ENCODE measurements around the gene CLEC17A. TPM values are rescaled to one million over a fixed set of nuclear protein-coding genes. Genes with fewer than 3 reads are reported as not detected.

Gene CLEC17A
- total RNA-seq, 4 donors from 2014 or later, result 1.3 to 12.4 TPM; not detected in 2

DNA sequence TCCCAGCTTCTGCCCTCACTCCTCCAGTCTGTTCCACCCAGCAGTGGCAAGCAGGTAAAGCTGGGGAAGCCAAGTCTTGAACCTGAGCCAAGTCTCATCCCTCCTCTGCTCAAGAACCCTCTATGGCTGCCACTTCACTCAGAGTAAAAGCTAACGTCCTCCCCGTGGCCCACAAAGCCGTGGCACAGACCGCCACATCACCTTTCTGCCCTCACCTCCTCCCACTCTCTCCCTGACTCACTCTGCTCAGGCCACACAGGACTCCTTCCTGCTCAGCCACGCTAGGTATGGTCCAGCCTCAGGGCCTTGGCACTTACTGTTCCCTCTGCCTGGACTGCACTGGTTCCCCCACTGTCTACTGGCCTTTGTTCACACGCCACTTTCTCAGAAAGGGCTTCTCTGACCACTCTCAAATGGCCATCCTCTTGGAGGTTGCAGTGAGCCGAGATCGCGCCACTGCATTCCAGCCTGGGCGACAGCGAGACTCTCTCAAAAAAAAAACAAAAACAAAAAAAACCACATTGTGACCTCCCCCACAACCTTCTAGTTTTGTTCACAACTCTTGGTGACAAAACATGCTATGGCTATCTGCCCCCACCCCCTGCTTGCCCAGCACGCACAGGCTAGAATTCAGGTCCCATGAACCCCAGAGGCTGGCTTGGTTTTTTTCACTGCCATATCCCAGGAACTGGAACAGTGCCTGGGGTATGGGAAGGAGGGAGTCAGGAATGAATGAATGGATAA lies 26.8 kb upstream of the CLEC17A start:
- TF ChIP-seq POLR2A (IDR thresholded peaks at IDR 0.05), result no peak
- TF ChIP-seq, protein P1, sequence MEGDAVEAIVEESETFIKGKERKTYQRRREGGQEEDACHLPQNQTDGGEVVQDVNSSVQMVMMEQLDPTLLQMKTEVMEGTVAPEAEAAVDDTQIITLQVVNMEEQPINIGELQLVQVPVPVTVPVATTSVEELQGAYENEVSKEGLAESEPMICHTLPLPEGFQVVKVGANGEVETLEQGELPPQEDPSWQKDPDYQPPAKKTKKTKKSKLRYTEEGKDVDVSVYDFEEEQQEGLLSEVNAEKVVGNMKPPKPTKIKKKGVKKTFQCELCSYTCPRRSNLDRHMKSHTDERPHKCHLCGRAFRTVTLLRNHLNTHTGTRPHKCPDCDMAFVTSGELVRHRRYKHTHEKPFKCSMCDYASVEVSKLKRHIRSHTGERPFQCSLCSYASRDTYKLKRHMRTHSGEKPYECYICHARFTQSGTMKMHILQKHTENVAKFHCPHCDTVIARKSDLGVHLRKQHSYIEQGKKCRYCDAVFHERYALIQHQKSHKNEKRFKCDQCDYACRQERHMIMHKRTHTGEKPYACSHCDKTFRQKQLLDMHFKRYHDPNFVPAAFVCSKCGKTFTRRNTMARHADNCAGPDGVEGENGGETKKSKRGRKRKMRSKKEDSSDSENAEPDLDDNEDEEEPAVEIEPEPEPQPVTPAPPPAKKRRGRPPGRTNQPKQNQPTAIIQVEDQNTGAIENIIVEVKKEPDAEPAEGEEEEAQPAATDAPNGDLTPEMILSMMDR (IDR thresholded peaks at IDR 0.05), result no peak
- Histone ChIP-seq H3K4me3 (peak overlapping the region in 2 of 4 donors; percentile 12 to 37), H3K27ac (peak overlapping the region in 1 of 4 donors; percentile 27), H3K36me3 (no peaks in the 10 kb centered on the region), H3K9me3 (no peaks in the 10 kb centered on the region), H3K4me1 (peaks cover 8 to 34% (median 14%) of the 10 kb centered on the region in 4 donors), H3K27me3 (no peaks in the 10 kb centered on the region)
- no peak for DNase-seq

DNA sequence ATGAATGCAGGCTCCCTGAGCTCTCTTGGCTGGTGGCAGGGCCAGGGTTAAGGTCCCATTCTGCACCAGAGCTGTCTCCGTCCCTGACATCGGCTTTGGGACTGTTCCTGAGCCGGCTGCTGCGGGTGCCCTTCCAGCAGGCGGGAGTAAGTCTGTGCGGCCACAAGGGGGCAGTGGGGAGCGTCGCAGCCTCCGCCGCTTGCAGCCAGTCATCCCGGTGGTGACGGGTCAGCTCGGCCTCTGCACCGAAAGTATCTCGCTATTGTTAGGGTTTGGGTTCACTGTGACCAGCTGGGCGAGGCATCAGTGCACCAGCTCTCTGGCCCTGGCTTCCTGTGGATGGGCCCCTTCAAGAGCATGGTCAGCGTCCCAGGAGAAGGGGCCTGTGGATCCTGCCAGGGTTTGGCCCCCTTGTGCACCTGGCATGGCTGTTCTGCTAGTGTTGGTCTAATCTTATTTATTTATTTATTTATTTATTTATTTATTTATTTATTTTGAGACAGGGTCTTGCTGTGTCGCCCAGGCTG lies 26.2 kb upstream of the CLEC17A start:
- Histone ChIP-seq H3K27ac (peak overlapping the region in 1 of 4 donors; percentile 27), H3K9me3 (no peaks in the 10 kb centered on the region), H3K4me1 (peaks cover 6 to 28% (median 10%) of the 10 kb centered on the region in 4 donors), H3K36me3 (no peaks in the 10 kb centered on the region), H3K27me3 (no peaks in the 10 kb centered on the region), H3K4me3 (peak overlapping the region in 2 of 4 donors; percentile 12 to 37)
- peak; percentile 51 to 87 (median 86) for DNase-seq
- TF ChIP-seq POLR2A (IDR thresholded peaks at IDR 0.05), result no peak
- TF ChIP-seq, protein P1 (IDR thresholded peaks at IDR 0.05), result peak; percentile 67 to 97 (median 89)

DNA sequence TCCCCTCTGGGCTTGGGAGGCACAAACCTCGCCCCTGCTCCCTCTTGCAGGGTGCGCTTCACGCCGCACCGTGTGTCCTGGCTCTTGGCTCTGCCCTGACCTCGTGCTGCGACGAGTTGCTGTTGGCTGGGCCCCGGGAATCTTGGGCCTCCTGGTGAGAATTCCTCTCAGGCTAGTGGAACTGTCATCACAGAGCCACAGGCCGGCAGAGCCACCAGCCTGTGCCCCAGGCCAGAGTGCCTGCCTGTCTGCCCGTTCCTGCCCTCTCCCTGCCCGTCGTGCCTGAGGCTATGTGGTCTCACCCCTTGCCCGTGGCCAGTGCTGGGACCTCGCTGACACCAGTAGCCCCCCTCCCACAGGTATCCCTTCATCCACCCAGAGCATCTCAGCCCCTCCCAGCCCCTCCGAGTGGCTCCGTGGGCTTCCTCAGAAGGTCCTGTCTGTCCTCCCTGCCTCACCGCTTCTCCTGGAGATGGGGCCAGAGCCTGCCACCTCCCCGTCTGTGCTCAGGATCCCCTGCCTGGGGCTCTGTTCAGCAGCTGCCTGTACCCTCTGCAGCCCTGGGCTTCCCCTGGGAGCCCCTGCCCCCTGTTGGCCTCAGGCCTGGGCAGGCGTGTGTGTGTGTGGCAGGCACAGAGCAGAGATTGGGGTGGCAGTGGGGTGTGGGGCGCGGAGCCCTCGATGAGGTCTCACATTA lies 24.4 kb upstream of the CLEC17A start:
- TF ChIP-seq, protein P1 (IDR thresholded peaks at IDR 0.05), result no peak
- TF ChIP-seq POLR2A (IDR thresholded peaks at IDR 0.05), result no peak
- Histone ChIP-seq H3K4me1 (peaks cover 0 to 25% (median 10%) of the 10 kb centered on the region in 4 donors), H3K9me3 (no peaks in the 10 kb centered on the region), H3K27ac (no peak overlapping the region), H3K4me3 (no peak overlapping the region), H3K36me3 (peaks cover 0 to 13% (median 0%) of the 10 kb centered on the region in 3 donors), H3K27me3 (no peaks in the 10 kb centered on the region)
- no peak for DNase-seq

DNA sequence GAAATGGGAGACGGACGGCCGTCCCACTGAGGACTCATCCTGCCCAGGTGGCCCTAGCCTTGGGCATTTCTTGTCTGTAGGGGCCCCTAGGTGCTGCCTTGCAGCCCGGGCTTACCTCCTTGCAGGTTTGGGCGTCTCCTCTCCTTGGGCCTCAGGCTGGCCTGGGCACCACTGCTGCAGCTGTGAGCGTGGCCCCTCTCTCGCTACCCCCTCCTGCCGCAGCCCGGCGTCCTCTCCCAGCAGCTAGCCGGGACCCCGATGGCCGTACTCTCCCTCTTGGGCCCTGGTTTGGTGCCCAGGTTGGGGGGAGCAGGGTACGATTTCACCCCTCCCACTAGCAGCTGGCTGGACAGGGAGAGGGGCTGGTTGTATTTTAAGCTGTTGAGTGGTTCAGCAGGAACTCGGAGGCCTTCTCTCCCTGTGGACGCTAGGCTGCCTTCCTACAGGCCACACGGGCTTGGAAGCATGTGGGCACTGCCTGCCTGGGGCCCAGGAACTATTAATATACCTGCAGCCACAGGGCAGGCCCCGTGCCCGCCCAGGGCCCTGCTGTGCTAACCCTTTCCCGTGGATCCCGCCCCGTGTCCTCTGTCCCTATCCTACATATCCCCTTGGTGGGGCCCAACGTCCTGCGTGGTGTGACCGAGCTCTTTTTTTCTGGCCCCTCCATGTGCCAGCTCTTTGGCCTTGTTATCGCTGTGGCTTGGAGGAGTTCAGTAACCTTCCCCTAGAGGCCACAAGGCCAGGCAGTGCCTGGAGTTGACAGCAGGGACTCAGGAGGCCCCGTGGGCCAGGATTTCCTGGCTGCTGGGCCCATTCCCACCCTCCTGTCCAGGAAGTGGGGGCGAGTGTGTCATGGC lies 22.7 kb upstream of the CLEC17A start:
- peaks cover 0 to 13% (median 10%) of the 10 kb centered on the region in 4 donors for H3K4me1 ChIP-seq
- peaks cover 0 to 26% (median 0%) of the 10 kb centered on the region in 3 donors for H3K36me3 ChIP-seq
- H3K4me3 ChIP-seq, result no peak overlapping the region
- no peaks in the 10 kb centered on the region for H3K9me3 ChIP-seq
- no peak for DNase-seq
- H3K27ac ChIP-seq, result no peak overlapping the region
- TF ChIP-seq POLR2A (IDR thresholded peaks at IDR 0.05), result no peak
- TF ChIP-seq, protein P1 (IDR thresholded peaks at IDR 0.05), result no peak
- H3K27me3 ChIP-seq, result no peaks in the 10 kb centered on the region

DNA sequence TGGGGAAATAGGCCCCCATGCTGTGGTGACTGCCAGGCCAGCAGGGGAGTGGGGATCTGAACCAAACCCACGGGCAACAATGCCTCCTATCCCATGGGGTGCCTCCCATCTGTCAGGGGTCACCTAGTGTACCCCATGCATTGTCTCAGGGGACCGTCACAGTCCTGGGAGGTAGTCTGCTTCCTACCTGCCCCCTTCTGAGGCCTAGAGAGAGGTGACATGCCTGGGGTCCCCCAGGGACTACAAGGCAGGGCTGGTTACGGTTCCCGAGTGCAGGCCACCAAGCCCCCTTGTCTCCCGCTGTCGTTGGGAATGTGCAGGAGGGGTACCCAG lies 22.1 kb upstream of the CLEC17A start:
- Histone ChIP-seq H3K27me3 (no peaks in the 10 kb centered on the region), H3K36me3 (peaks cover 0 to 32% (median 0%) of the 10 kb centered on the region in 3 donors), H3K9me3 (no peaks in the 10 kb centered on the region), H3K27ac (no peak overlapping the region), H3K4me3 (no peak overlapping the region), H3K4me1 (peaks cover 0 to 13% (median 10%) of the 10 kb centered on the region in 4 donors)
- no peak for DNase-seq
- no peak for TF ChIP-seq POLR2A (IDR thresholded peaks at IDR 0.05)
- TF ChIP-seq, protein P1 (IDR thresholded peaks at IDR 0.05), result no peak
